Lung microvascular endothelial cell (primary cell): ENCODE measurements around the gene CEP89. TPM values are rescaled to one million over a fixed set of nuclear protein-coding genes. Genes with fewer than 3 reads are reported as not detected.
"Not testable (repeated sequence)": the region's sequence is repeated elsewhere in the genome, so short reads cannot be mapped to it uniquely, and the experiment has no call there.

Source experiments
- DNase-seq, 2 donors: peaks; one replicate each; pipeline versions ENCODE4 v3.0.0 to v3.0.0-alpha.2; 2010; ENCODE audit warnings: low read depth in 2 of 2
- total RNA-seq: library from RNA; depleted of rRNA; stranded (reverse); fragments of >200 nt; gene quantifications from 2 replicates; pipeline ENCODE4 v1.2.1, GENCODE V29; 2014

The CEP89 gene
- total RNA-seq, 1 donor from 2014 or later: 6.3 TPM

DNA sequence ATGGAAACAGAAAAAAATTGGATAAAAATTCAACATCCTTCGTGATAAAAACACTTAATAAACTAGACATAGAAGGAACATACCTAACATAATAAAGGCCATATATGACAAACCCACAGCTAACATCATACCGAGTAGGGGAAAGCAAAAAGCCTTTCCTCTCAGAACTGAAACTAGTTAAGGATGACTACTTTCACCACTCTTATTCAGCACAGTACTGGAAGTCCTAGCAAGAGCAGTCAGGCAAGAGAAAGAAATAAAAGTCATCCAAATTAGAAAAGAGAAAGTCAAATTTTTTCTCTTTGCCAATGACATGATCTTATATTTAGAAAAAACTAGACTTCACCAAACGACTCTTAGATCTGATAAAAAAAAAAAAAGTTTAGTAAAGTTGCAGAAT is 76.4 kb downstream of the CEP89 start:
- no peak for DNase-seq

DNA sequence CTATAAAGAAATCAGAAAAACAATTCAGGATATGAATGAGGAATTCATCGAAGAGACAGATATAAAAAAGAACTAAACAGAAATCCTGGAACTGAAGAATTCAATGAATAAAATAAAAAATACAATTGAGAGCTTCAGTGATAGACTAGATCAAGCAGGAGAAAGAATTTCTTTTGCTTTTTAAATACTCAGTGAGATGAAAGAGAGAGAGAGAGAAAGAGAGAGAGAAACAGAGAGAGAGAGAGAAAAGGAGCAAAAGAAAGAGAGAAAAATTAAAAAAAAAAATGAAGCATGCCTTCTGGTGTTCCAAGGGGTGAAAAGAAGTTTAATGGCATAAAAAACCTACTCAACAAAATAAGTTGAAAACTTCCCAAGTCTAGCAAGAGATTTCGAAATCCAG is 80.1 kb downstream of the CEP89 start:
- DNase-seq: no peak

DNA sequence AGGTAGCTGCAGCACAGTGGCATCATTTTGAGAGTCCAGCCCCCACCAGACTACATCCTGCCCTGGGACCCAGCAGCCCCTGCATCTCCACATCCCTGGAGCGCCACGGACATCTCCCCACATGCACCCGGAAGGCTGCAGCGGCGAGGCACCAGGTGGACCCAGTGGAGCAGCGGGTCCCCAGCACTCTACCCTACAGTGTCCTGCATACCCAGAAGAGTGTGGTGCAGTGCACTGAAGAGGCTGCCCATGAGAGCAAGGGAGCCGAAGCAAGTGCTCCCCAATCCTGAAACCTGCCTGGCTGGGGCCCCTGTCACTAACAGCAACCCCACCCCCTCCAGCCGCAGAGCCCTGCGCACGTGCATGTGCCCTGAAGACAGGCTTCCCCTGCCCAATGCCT is 80.9 kb downstream of the CEP89 start:
- DNase-seq: no peak

DNA sequence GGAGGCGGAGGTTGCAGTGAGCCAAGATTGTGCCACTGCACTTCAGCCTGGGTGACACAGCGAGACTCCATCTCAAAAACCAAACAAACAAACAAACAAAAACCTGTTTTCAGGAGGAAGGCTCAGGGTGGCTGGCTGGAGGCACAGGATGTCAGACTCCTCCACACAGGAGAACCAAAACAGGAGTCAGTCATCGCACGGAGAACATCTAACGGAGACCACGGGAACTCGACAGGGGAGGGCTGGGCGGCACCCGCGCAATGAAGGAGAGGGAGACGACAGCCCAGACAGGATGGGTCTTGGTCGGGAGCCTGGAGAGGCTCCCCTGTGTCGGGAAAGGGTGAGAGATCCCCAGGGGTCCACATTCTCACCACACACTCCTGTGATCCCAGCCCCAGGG is 81.4 kb downstream of the CEP89 start:
- no peak for DNase-seq

GRCh38 chr19:32889137-32889934 is 82.4 kb downstream of the CEP89 start:
- no peak for DNase-seq

DNA sequence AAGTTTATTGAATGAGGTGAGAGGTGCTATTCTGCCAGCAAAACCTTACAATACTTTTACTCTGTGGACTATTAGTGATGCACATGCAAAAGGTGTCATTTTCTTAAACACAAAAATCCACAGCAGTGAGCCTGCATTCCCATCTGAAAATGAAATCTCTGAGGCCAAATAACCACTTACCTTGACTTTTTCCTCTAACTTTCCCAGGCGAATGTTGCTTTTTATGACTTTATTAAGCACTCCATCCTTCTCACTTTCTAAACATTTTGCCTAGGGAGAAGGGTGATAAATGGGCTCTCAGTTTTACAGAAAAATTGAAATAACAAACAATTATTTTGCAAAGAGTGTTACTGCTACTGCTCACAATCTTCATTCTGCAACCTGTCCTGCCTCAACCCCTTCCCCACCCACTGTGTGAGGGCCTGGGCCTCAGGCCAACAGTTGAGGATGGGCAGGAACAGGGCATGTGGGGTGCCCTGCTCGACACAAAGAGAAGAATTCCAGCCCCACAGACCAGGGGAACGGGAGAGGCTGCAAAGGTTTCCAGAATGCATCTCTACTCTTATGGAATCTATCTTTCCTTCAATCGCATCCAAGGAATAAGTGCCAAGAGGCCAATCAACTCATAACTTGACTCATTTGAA is 84.1 kb downstream of the CEP89 start:
- DNase-seq: no peak

GRCh38 chr19:32886241-32886640 is 85.5 kb downstream of the CEP89 start:
- DNase-seq: no peak

DNA sequence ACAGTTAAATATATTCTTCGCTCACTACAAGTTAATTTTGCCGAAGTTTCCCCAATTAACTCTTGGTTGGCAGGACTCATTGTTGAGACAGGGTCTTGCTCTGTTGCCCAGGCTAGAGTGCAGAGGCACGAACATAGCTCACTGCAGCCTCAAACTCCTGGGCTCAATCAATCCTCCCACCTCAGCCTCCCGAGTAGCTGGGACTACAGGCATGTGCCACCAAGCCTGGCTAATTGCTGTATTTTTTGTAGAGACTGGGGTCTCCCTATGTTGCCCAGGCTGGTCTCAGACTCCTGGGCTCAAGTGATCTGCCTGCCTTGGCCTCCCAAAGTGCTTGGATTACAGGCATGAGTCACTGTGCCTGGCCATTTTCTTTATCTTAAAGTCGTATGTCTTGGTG is 86.5 kb downstream of the CEP89 start:
- DNase-seq: not testable (repeated sequence)

- DNase-seq: no peak
These were observed 90.0 kb downstream of the CEP89 start for GRCh38 chr19:32881766-32882165.

GRCh38 chr19:32880622-32881021 is 91.1 kb downstream of the CEP89 start:
- no peak for DNase-seq

GRCh38 chr19:32879741-32880140 is 92.0 kb downstream of the CEP89 start:
- DNase-seq: no peak

GRCh38 chr19:32878988-32879387 is 92.8 kb downstream of the CEP89 start:
- DNase-seq: no peak

- no peak for DNase-seq
These were observed 93.6 kb downstream of the CEP89 start for GRCh38 chr19:32877977-32878745.

DNA sequence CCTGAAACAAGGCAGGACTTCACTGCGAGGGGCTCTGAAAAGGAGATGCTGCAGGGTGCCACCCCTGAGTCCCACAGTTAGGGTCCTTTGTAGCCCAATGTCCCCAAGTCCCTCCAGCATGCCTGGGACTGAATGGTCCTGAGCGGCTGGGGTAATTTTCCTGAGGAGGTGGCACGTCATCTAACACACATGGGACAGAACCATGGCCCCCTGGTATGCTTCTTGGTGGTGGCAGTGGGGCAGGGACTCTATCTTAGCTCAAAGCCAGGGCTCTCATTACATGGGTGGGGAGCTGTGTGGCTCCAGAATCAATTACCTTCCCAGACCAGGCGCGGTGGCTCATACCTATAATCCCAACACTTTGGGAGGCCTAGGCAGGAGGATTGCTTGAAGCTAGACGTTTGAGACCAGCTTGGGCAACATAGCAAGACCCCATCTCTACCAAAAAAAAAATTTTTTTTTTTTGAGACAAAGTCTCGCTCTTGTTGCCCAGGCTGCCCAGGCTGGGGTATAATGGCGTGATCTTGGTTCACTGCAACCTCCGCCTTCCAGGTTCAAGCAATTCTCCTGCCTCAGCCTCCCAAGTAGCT is 94.3 kb downstream of the CEP89 start:
- no peak for DNase-seq

- no peak for DNase-seq
These were observed 94.9 kb downstream of the CEP89 start for GRCh38 chr19:32876919-32877285.

DNA sequence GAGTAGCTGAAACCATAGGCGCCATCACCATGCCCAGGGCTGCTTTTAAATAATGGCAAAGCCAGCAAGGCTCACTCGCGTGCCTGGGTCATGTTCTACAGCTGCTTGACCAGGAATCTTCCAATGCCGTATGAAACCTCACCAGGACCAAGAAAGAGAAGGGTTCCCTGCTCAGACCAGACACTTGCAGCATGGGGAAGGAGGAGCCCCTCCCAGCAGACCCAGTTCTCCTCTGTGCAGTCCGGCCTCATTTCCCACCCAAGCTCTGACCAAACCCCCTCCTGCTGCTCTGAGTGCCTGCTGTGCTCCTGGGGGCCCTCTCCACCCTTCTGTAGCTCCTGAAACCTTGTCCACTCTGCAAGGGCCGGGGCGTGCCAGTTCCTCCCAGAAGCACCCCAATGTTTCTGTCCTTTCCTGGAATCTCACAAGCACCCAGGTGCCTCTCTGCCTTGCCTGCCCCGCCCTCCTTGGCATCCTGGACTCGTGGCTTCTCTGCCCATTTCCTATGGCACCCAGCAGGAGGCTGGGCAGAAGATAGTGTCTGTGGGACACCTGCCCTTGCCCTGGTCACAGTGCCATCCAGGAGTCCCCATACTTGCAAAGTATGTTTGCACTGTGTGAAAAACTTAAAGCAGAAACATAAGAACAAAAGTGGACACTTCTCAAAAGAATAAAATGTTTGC is 95.4 kb downstream of the CEP89 start:
- DNase-seq: no peak

DNA sequence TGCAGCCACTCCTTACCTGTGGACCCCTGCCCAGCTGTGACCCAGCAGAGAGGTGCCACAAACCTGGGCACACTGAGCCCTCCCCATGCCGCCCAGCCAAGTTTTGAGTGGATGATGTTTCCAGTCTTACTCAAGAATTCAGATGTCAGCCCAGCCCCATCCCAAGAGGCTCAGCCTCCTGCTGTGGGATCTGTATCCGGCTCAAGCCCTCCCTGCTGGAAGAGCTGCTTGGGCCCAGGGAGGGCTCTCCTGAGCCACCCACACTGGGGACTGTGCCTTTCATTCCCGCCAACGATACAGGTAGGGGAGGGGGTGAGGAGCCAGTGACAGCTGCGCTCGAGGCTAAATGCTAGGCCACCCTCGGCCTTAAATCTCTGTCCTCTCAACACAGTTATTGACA is 96.3 kb downstream of the CEP89 start:
- DNase-seq: no peak

DNA sequence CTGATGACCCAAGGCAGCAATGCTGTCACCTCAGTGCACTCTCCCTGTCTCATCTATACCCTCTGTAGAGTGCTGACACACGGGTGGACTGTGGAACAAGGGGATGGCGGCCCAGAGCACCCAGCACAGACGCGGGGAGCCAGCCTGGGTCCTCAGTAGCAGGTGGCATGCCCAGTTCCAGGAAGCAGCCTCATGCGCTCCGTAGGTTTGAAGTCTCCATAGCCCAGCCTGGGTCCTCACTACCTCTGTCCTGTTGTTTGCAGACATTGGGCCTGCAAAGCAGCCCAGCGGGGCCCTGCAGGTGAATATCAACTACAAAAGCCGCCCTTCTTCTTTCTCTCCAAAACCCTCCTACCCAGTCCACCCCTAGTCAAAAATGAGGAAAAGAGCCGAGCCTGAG is 97.2 kb downstream of the CEP89 start:
- no peak for DNase-seq

DNA sequence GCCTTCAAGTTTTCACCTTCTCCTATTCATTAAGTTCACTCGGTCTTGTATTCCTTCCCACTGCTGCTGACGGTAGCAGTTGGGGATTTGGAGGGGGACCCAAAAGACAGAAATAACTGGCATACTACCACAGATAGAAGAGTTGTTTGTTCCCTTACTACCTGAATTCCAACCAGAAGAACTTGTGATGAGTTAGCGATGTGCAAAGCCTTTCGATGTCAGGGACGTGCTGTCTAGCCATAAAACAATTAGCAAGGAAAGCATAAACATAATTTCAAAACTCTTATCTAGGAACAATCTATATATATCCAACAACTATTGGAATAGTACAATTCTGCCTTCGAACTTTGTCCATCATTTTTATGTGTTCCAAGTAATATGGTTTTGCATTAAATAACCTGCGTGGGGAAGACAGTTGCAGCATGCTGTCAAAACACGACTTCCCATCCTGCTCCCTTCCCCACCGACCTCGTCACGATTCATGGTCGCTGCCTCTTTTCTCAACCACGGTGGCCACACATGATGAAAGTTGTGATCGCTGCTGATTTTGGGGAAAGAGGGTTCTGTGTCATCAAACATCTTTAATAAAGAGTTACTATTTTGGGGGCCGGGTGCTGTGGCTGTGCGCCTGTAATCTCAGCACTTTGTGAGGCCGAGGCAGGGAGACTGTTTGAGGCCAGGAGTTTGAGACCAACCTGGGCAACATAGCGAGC is 98.4 kb downstream of the CEP89 start:
- no peak for DNase-seq

- DNase-seq: no peak
These were observed 99.4 kb downstream of the CEP89 start for GRCh38 chr19:32872391-32872790.

- DNase-seq: no peak
These were observed 100.7 kb downstream of the CEP89 start for GRCh38 chr19:32870981-32871451.
